Right cardiac atrium (tissue), 5 donors: Measurements from ENCODE around the gene KSR2. TPM values are rescaled to one million over a fixed set of nuclear protein-coding genes. Genes with fewer than 3 reads are reported as not detected.
A peak's percentile ranks its signal among the peaks of the same experiment; 100 is the strongest.
"Not testable (repeated sequence)": the region's sequence is repeated elsewhere in the genome, so short reads cannot be mapped to it uniquely, and the experiment has no call there.

Experiments used
- ATAC-seq, 2 donors: fragments of 200-7000 bp; cut with Tn5 transposase; one replicate each; pipeline versions ENCODE4 v1.8.0 to v1.9.1; 2020; ENCODE audit warnings: moderate library complexity in 2 of 2, mild to moderate bottlenecking in 1 of 2
- DNase-seq, 3 donors: peaks; one replicate each; pipeline ENCODE4 v3.0.0-alpha.2; 2020
- H3K27ac ChIP-seq: one replicate; pipeline ENCODE4 v1.5.1; 2013; ENCODE audit warnings: mild to moderate bottlenecking, low read length, control low read depth, moderate library complexity
- H3K27me3 ChIP-seq: one replicate; pipeline ENCODE4 v1.6.1; 2013; ENCODE audit not compliant: control insufficient read depth, insufficient read depth
- H3K4me1 ChIP-seq: one replicate; pipeline ENCODE4 v1.6.1; 2013; ENCODE audit warnings: low read length; ENCODE audit not compliant: control insufficient read depth, insufficient read depth
- H3K4me3 ChIP-seq: one replicate; pipeline ENCODE4 v1.5.1; 2013; ENCODE audit warnings: low read length, control low read depth
- H3K9me3 ChIP-seq: one replicate; pipeline ENCODE4 v1.6.1; 2013; ENCODE audit warnings: low read length; ENCODE audit not compliant: control insufficient read depth
- WGBS: extraction: QIAGEN DNeasy Blood & Tissue Kit; methylation state at CpG from one replicate; pipeline ENCODE4 v1.1.7; 2013; 5-methylcytosine and 5-hydroxymethylcytosine counted together
- intact Hi-C, 4 donors: fragments of 100-400 bp; cut with DNase I; formaldehyde crosslinking; loops; one replicate each; pipeline versions ENCODE4 v1.11.0 to v1.14.0; 2022 to 2023
- polyA plus RNA-seq: library from polyadenylated mRNA; stranded (reverse); fragments of 200-250 nt; gene quantifications from one replicate; pipeline ENCODE4 v1.2.3, GENCODE V29; 2013
- total RNA-seq, 4 donors: library from RNA; stranded (reverse); fragmentation: NEBNext Ultra II Directional; extraction: Animal tissue kit (Norgen Biotek cat#: 25700); gene quantifications; one replicate each; pipeline ENCODE4 v1.2.1, GENCODE V29; 2021
- donor health status: healthy with polysubstance abuse.
- donor health status: DM: no; HTN: yes; CAD: no.
- donor health status: DM: no; HTN: no; CAD: no.
- donor health status: DM: no; HTN: yes; CAD: no; lungs with severe emphysema.
- donor health status: DM: yes; HTN: yes; CAD: no.

The KSR2 gene
- total and polyA plus RNA-seq, 5 donors: 0.02 to 0.37 (median 0.03) TPM

DNA sequence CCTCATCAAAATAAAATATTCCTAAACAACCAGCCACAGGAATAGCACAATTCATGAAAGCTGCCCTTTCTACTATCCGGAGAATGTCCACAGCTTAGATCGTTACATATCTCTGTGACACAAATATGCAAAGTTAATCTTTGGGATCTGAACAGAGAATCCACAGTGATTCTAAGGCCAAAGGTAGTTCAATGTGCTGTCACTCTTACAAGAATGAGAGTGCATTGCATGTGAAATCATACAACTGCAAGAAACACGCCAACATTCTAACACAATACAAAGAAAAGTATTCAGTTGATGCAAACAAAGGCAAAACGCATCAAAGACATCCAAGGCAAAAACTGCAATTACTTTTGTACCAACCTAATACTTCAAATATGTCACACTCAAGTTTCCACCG lies 60.4 kb downstream of the KSR2 start:
- intact Hi-C loops: no loop called here
- no peak for ATAC-seq
- no peak for DNase-seq
- Histone ChIP-seq H3K27ac (no peak overlapping the region), H3K9me3 (peaks cover 3% of the 10 kb centered on the region), H3K4me1 (no peaks in the 10 kb centered on the region), H3K27me3 (no peaks in the 10 kb centered on the region), H3K4me3 (no peak overlapping the region)
- 80% methylated on average over 5 of the region's 5 CpGs for WGBS

GRCh38 chr12:117907108-117907689 lies 61.6 kb downstream of the KSR2 start:
- Histone ChIP-seq H3K4me3 (no peak overlapping the region), H3K4me1 (no peaks in the 10 kb centered on the region), H3K27me3 (no peaks in the 10 kb centered on the region), H3K27ac (no peak overlapping the region), H3K9me3 (peaks cover 3% of the 10 kb centered on the region)
- DNase-seq: no peak
- 47% methylated on average over 11 of the region's 11 CpGs for WGBS
- no peak for ATAC-seq
- intact Hi-C loops: no loop called here

DNA sequence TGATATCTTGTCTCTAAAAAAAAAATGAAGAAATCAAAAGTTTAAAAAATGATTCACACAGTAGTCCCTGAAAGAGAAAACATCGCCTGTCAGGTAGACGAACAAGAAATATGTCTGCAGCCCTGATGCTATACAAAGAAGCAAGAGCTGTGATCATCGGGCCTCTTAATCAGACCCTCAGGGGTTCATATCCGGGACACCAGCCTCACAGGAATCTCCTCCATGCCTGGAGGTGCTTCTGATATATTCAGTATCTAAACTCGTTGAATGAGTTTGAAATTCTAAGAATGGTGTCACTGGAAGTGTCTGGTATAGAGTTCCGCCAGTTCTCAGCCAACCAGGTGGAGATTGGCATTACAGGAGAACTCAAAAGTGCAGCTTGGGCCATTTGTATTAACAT lies 64.7 kb downstream of the KSR2 start:
- DNase-seq: no peak
- no peaks in the 10 kb centered on the region for H3K9me3 ChIP-seq
- no peak overlapping the region for H3K27ac ChIP-seq
- no peak for ATAC-seq
- intact Hi-C loops: no loop called here
- 61% methylated on average over 6 of the region's 6 CpGs for WGBS
- H3K4me1 ChIP-seq: no peaks in the 10 kb centered on the region
- no peak overlapping the region for H3K4me3 ChIP-seq
- no peaks in the 10 kb centered on the region for H3K27me3 ChIP-seq

DNA sequence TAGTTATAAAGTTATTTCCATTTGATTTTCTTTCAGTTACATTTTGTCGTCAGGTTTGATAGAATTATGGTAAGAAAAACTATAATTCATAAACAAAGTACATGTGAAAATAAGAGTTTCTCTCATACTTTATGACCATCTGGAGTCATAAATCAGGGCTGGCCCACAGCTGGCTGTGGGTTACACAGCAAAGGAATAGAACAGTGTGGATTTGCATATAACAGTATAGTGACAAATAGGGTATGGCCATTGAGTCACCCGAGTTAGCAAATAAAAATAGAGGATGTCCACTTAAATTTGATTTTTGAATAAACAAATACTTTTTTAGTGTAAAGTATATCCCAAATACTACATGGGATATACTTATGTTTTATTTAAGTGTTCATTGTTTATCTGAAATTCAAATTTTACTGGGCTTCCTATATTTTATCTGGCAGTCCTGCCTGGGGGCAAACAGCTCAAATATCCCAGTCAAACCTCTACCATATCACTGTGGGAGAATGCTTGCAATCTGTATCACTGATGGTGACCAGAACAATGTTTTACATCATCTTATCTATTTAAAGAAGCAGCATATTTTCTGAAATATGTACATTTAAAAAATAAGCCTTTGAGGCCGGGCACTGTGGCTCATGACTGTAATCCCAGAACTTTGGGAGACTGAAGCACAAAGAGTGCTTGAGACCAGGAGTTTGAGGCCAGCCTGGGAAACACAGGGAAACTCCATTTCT lies 65.5 kb downstream of the KSR2 start:
- intact Hi-C loops: no loop called here
- ATAC-seq: no peak

GRCh38 chr12:117901631-117902030 lies 67.2 kb downstream of the KSR2 start:
- intact Hi-C loops: no loop called here
- ATAC-seq: no peak

More for the DNA sequence above, 65.5 kb downstream of the KSR2 start:
- no peak overlapping the region for H3K27ac ChIP-seq
- WGBS: 74% methylated on average over 3 of the region's 3 CpGs
- no peaks in the 10 kb centered on the region for H3K27me3 ChIP-seq
- no peaks in the 10 kb centered on the region for H3K9me3 ChIP-seq
- DNase-seq: no peak
- no peak overlapping the region for H3K4me3 ChIP-seq
- H3K4me1 ChIP-seq: no peaks in the 10 kb centered on the region

GRCh38 chr12:117900561-117900960 lies 68.2 kb downstream of the KSR2 start:
- no peak for DNase-seq
- H3K27ac ChIP-seq: no peak overlapping the region
- no peak for ATAC-seq
- H3K4me3 ChIP-seq: no peak overlapping the region
- H3K4me1 ChIP-seq: no peaks in the 10 kb centered on the region
- intact Hi-C loops: no loop called here
- WGBS: 83% methylated on average over 4 of the region's 4 CpGs
- no peaks in the 10 kb centered on the region for H3K27me3 ChIP-seq
- no peaks in the 10 kb centered on the region for H3K9me3 ChIP-seq

More at GRCh38 chr12:117901631-117902030, 67.2 kb downstream of the KSR2 start:
- Histone ChIP-seq H3K27ac (no peak overlapping the region), H3K4me1 (no peaks in the 10 kb centered on the region), H3K4me3 (no peak overlapping the region), H3K27me3 (no peaks in the 10 kb centered on the region), H3K9me3 (no peaks in the 10 kb centered on the region)
- WGBS: 84% methylated on average over 8 of the region's 8 CpGs
- no peak for DNase-seq

DNA sequence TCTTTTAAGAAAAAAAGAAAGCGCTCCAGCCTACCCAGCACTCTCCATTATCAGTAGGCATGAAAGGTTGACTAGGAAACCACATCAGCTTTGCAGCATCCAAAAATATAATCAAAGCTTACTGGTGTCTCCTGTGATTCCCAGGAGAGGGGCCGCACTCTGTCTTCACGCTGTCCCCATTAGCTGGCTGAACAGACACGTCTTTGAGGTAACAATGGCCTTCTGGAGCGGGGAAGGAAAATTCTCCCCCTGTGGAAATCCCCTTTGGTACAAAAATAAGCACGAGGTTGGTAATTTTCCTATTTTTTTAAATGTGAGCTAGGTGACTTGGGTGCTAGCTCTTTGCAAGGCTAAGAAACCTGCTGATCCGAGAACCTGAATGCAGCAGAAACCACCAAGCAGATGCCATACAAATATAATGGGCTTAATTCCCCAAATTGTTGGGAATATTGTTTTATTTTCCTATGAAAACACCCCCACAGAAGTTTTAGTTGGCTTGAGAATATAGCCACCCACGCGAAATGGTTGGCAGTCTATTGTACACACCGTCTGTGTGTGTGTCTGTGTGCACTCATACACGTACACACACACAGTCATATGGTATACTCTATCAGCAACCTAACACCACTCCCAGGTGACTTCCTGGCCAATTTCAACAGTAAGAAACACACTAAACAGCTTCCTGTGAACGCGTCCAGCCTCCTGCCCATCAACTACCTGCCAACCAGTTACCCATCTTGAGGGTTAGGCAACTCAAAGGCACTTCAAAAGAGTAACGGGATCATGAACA lies 71.2 kb downstream of the KSR2 start:
- intact Hi-C loops: no loop called here

GRCh38 chr12:117896009-117896408 lies 72.8 kb downstream of the KSR2 start:
- ATAC-seq: no peak
- intact Hi-C loops: no loop called here
- no peak overlapping the region for H3K4me3 ChIP-seq
- H3K27ac ChIP-seq: no peak overlapping the region
- no peak for DNase-seq
- no peaks in the 10 kb centered on the region for H3K4me1 ChIP-seq
- H3K27me3 ChIP-seq: no peaks in the 10 kb centered on the region
- 97% methylated on average over 1 of the region's 1 CpG for WGBS
- H3K9me3 ChIP-seq: no peaks in the 10 kb centered on the region

More for the DNA sequence above, 71.2 kb downstream of the KSR2 start:
- H3K27ac ChIP-seq: no peak overlapping the region
- ATAC-seq (no peak), DNase-seq (no peak)
- no peaks in the 10 kb centered on the region for H3K27me3 ChIP-seq
- WGBS: 71% methylated on average over 14 of the region's 14 CpGs
- no peak overlapping the region for H3K4me3 ChIP-seq
- H3K9me3 ChIP-seq: no peaks in the 10 kb centered on the region
- no peaks in the 10 kb centered on the region for H3K4me1 ChIP-seq

- DNase-seq: no peak
- ATAC-seq: no peak
- intact Hi-C loops: no loop called here
- no peak overlapping the region for H3K27ac ChIP-seq
- H3K27me3 ChIP-seq: no peaks in the 10 kb centered on the region
- H3K4me3 ChIP-seq: no peak overlapping the region
- no peaks in the 10 kb centered on the region for H3K4me1 ChIP-seq
- H3K9me3 ChIP-seq: no peaks in the 10 kb centered on the region
Observed at GRCh38 chr12:117892441-117892840, 76.3 kb downstream of the KSR2 start.

- WGBS: 88% methylated on average over 3 of the region's 3 CpGs
Observed at GRCh38 chr12:117891265-117891664, 77.5 kb downstream of the KSR2 start.

GRCh38 chr12:117890644-117891043 lies 78.1 kb downstream of the KSR2 start:
- H3K9me3 ChIP-seq: no peaks in the 10 kb centered on the region
- H3K27ac ChIP-seq: no peak overlapping the region
- 71% methylated on average over 2 of the region's 2 CpGs for WGBS
- intact Hi-C loops: no loop called here
- ATAC-seq (peak; percentile 60 to 69), DNase-seq (no peak)
- H3K4me3 ChIP-seq: no peak overlapping the region
- H3K4me1 ChIP-seq: no peaks in the 10 kb centered on the region
- H3K27me3 ChIP-seq: no peaks in the 10 kb centered on the region

More at GRCh38 chr12:117891265-117891664, 77.5 kb downstream of the KSR2 start:
- H3K4me1 ChIP-seq, H3K27me3 ChIP-seq, H3K27ac ChIP-seq, ATAC-seq, H3K4me3 ChIP-seq, intact Hi-C loops, H3K9me3 ChIP-seq, DNase-seq: not testable (repeated sequence)
